Measurements from ENCODE around the gene MGAT4B.
"Not testable (repeated sequence)": the region's sequence is repeated elsewhere in the genome, so short reads cannot be mapped to it uniquely, and the experiment has no call there.

The MGAT4B gene

DNA sequence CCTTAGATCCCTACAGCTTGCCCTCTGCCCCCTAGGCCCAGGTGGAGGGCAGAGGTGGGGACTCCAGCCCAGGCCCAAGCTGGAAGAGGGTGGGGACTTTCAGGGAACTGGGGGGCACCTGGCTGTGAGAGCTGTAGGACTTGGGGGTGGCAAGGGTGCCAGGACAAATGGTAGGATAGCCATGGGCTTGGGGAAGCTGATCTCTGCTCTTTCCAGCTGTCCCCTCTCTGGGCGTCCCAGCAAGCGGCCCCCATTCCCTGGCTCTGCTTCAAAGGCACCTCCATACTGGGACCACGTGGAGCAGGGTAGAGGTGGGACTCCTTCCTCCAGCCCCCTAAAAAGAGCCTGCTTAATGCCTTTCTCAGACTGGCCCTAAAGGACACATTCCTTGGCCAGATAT, 12.5 kb downstream of the MGAT4B start:
- DNase-seq = no peak

DNA sequence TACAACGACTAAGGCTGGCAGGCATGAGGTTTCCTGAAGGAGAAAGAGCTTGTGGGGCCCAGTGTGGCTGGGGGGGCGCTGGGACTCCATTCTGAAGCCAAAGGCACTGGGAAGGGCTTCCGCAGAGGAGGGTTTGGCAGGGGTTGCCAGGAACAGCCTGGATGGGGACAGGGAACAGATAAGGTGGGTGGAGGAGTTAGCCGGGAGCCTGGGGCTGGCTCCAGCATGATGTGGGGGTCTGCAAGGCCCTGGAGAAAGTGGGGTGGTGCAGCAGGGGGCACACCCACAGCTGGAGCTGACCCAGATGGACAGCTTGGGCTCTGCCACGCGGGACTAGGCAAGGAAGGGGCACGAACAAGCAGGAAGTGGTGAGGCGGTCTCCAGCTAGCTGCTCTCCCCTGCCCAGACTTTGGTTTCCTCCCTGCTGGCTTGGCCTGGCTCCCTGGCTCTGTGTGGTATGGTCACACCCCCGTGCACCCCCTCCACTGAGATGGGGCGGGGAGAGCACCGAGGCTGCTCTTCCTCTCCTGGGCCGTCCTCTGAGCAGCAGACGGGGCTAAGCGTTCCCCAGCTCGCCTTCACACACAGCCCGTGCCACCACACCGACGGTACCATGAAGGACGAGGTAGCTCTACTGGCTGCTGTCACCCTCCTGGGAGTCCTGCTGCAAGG, 13.1 kb downstream of the MGAT4B start, which contains the start of gene LTC4S:
Gene LTC4S, plus strand, starts transcription at position 519 of the 672 bp plus-strand sequence. Its CDS starts 95 bp downstream, at position 614.
- no peak for DNase-seq

DNA sequence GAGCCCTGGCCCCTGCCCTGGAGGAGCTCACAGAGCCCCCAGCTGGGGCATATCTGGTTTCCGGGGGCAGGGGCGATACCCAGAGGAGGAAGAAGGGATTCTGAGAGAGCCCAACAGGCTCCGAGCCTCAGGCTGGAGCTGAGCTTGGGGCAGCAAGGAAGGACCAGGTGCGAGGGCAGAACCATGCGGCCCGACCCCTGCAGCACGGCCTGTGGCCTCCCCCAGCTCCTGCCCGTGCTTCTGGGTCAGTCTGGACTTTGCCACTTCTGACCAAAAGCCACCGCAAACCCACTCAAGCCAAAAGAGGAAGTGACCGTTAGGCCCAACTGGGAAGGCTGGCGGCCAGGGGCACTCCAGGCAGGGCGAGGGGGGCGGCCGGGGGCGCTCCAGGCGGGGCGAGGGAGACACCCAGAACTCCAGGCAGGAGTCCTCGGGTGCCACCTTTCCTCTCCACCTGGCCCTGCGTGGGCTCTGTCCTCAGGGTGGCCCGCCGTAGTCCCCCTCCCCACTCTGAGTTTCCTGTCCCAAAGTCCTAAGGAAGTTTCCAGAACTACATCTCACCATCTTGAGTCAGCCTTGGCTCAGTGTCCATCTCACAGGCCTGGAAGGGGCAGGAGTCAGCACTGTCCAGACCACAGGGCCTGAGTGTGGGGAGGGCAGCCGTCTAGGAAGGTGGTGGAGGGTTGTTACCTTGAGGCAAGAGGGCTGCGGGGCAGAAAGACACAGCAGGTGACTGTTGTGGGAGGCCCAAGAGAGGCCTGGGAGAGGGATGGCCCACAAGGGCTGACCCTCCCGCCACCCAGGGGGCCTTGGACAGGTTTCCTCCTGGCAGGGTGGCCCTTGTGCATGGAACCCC, 13.8 kb downstream of the MGAT4B start:
- no peak for DNase-seq

DNA sequence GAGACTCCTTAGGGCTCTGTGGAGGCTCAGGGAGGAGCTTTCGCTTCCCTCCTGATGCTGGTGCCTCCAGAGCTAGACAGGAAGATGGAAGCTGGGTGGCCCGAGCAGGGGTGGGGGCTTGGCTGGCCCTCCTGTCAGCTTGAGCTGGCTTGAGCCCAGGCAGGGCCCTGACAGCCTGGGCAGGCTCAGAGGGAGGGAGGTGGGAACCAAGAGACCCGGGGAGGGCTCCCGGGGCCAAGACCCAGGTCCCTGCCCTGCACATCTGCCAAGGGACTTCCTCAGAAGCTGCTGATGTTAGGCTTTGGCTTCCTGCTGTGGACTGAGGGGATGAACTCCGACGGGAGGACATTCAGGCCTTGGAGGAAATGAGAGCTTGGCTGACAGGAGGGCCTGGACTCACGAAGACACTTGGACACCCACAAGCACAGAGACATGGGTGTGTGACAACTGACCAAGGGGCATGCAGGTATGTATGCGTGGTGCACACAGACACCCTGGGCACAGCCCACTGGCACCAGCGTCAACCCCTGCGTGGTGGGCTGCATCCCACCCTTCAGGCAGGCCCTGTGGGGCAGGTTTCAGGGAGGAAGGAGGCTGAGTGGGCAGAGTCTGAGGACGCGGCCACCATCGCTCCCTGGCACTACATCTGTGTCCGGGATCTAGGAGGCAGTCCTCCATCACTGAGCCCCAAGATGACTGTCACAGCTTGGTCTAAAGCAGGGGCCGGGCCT, 14.6 kb downstream of the MGAT4B start:
- no peak for DNase-seq

DNA sequence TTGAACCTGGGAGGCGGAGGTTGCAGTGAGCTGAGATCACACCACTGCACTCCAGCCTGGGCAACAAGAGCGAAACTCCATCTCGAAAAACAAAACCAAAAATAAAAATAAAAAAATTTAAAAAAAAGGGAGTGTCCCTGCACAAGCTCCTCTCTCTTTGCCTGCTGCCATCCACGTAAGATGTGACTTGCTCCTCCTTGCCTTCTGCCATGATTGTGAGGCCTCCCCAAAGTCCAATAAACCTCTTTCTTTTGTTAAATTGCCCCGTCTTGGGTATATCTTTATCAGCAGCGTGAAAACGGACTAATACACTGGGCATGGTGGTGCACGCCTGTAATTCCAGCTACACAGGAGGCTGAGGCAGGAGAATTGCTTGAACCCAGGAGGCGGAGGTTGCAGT, 17.4 kb downstream of the MGAT4B start:
- not testable (repeated sequence) for DNase-seq

DNA sequence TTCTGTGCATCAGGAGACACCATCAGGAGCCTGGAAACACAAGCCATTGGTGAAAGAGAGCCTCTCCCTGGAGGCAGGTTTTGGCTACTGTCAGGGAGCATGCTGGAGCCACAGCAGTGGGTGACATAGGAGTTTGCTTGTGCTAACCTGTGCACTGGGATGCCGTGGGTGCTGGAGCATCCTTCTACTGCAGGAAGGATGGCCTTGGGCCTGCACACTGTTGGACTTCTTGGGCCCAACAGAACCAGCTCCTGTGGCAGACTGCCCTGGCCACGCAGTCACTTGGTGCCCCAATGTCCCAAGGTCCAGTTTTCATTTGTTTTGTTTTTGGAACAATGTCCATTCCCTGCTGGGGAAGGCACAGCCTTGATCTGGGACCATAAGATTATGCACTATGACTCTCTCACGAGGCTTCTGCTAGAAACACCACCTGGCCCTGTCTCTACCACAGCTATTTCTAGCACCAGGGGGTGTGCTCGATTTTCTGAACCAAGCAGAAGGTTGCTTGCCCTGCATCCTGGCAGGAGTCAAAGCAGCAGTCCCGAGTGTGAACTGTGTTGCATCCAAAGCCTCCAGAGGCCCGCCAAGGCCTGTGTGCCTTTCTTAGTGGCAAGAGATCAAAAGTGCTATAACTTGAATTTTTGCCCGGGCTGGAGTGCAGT, 18.3 kb downstream of the MGAT4B start:
- no peak for DNase-seq

DNA sequence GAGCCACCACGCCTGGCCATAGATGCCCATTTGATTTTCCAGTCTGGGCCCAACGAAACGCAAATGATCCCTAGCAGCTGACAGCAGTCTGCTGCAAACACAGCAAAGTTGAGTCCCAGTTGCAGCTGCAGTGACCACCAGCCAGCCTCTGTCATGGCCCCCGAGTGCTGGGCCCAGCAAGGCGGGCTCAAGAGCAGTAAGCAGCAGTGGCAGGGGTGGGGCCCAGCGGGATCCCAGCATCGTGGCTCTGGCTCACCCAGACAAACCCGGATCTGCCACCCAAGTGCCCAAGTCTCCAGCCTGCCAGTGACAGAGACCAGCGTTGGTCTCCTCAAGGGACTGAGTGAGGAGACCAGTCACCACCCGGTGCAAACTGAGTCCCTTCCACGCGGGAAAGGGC, 19.8 kb downstream of the MGAT4B start:
- no peak for DNase-seq

DNA sequence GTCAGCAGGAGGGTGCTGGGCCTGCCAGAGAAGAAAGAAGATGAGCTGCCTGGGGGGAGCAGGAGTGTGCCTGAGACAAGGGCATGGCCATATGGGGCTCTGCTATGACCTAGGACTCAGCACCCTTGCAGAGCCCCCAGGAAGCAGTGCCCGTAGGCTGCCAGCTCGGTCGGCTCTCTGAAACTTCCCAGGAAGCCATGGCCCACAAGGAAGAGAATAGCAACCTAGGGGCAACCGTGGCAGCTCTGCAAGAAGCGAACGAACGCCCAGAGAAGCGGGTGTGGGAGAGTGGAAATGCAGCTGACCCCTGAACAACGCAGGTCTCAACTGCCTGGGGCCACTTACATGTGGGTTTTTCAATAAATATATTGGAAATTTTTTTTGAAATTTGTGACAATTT, 23.5 kb downstream of the MGAT4B start:
- no peak for DNase-seq

DNA sequence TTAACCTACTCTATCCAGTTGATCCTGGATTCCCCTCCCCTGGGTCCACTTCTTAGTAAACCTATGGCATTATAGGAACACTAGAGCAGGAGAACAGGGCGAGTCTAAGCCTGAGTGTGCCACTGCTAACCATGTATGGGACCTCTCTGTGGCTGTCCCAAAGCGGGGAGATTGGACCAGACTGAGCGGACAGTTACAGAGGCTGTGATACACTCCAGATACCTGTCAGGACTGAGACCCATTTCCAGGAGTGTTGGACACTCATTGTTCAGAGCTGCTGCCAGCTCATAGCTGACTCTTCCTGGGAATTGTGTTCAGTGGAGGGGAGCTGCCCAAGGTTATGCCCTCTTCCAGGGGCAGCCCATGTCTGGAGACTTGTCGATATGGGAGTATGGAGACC, 24.8 kb downstream of the MGAT4B start:
- DNase-seq = no peak

DNA sequence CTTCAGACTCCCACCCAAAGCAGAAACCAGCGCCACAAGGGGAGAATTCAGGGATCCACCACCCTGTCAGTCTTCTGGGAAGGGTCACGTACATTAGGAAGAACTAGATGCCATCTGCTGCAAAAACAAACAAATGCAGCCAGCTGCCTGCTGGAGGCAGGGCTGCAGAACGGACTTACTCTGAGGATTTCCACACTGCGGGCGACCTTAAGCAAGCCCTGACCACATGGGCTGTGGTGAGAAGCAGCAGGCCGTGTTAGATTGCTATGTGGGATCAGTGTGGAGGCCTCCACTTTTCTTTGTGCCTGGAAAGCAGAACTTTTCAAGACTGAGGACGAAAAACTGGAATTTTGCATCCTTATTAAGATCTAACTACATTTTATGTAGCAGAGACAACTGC, 26.3 kb downstream of the MGAT4B start:
- DNase-seq = no peak

DNA sequence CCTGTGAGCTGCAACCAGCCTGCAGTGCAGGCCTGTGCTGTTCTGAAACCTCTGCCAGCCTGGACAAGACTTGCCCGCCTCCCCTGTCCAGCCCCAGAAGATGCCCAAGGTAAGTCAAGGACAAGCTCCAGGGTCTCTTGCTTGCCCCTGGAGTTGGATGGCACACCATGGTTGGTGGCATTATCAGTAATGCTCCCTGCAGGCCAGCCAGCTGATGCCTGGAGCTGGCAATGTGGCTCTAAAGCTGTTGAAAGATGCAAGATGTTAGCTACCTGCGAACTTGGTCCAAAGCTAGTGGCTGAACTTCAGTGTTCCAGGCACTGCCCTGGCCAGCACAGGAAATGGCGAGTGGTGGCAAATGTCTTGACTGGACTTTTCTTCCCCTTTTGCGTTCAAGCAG, 26.8 kb downstream of the MGAT4B start:
- no peak for DNase-seq

DNA sequence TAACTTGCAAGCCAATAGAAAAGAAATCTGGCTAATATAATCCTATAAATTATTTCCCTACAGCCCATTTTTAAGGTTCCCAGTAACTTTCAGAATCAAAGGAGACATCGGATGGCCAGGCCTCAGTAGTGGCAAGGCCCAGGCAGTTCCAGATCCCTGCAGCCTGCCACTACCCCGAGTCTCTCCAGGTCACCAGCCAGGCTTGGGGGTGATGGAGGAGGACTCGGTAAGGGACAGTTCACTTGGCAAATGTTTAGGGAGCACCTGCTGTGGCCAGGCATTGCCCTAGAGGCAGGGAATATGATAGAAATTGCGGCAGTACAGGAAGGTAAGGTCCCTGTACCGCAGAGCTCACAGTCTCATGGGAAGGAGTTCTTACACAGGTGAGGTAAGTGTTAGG, 28.1 kb downstream of the MGAT4B start:
- DNase-seq = no peak

DNA sequence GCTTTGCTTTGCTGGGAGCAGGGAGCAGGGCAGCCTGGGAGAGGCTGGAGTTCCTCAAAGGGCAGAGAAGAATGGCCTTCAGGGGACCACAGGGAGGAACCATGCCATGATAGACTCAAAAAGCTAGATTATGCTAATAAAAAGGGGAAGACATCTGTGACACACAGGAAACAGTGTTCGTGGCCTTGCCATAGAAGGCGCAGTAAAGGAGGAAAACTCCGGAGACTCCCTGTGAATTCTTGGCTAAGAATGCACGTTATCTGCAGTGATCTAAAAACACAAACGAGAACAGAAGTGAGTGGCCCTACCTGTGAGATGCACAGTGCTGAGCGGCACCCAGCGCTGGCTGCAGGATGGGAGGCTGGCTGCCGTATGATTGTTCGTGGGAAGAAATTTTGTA, 28.8 kb downstream of the MGAT4B start:
- DNase-seq = no peak

DNA sequence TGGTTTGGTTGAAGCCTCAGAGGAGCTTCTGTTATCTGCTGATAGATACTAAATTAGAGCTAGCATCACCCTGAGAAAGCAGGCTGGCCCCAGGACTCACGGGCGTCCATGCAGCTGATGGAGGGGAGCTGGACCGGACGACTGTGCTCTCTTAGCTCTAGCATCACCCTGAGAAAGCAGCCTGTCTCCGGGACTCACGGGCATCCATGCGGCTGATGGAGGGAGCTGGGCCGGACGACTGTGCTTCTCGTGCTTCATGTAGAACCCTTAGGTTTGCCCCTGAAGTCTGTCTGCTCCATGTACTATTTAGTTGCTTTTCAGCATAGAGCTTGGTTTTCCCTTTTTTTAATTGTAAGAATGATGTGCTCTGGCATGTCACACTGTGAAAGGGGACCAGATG, 29.2 kb downstream of the MGAT4B start:
- no peak for DNase-seq

DNA sequence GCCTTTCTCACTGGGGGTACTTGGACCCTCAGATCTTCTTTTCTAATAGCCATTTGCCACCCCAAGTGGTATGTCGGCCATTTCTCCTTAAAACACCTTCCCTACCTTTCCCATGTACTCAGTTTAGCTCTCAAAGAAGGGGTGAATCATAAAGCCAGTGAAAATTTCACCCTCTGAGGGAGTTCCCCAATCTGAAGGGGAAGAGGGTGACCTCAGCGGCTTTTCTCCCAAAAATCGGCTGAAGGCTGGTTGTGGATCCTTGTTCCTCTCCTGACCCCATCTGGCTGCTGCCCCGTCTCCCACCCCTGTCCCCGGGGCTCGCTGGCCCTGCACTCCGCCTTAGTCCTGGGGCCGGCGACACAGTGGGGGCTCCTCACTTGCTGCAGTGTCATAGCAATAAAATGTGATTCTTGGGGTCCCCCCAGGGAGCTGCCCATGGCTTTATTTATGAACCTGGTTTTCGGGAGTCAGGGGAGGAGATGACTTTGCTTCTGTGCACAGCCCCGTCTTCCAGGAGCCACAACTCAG, 30.2 kb downstream of the MGAT4B start:
- no peak for DNase-seq

DNA sequence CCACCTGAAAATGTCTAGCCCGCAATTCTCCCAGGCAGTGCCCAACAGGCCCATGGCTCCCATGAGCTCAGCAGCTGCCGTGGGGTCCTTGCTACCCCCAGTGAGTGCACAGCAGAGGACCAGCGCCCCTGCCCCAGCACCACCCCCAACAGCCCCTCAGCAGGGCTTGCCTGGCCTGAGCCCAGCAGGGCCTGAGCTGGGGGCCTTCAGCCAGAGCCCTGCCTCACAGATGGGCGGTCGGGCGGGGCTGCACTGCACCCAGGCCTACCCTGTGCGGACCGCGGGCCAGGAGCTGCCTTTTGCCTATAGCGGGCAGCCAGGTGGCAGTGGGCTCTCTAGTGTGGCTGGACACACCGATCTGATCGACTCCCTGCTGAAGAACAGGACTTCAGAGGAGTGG, 32.2 kb downstream of the MGAT4B start:
- DNase-seq = no peak

DNA sequence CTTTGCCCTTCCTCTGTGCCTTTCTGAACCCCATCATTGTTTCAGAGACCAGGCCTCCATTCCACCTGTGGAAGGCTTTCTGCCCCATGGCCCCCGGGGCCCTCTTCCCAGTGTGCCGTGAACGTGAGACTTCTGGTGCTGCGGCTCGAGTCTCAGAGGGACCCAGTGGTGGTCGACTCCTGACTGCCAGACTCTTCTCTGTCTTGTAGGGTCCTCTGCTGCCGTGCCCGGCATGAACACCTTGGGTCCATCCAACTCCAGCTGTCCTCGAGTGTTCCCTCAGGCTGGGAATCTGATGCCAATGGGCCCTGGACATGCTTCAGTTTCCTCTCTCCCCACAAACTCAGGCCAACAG, 33.0 kb downstream of the MGAT4B start:
- DNase-seq = no peak

DNA sequence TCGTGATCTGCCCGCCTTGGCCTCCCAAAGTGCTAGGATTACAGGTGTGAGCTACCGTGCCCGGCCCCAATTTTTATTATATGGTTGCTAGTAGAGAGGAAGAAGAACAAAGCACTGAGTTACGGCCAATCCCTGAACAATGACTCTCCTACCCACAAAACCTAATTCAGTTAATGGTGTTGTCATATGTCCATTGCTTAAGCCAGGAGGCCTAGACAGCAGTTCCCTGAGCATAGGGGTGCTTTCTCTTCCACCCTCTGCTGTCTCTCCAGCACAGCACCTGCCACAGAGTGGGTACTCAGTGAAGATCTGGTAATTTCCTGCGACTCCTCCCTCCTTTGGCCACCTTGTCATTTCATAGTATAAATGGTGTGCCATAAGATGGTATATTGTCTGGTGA, 34.3 kb downstream of the MGAT4B start:
- no peak for DNase-seq

DNA sequence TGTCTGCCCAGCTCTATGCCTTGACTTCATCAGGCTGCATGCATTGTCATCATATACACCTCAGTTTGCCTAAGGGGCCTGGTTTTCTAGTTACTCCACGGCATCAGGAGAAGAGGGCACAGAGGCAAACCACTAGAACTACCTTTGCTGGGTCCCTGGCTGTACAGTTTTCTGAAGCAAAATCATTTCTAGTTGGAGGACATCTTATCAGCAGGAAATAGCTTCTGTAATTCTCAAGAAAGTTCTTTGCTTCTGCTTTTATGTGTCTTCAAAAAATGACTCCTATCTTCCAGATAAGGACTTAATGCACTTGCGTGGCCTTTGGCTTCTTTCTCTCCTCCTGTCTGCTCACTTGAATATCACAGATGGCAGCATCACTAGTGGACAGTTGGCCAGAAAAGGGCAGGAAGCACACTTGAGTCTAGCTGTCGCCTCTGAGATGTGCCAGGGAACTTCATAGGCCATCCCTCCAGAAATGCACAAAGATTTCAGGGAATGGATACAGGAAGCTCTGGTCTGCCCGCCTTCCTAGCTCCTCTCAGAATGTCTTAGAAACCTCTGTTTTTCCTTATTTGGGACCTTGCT, 35.3 kb downstream of the MGAT4B start:
- no peak for DNase-seq

DNA sequence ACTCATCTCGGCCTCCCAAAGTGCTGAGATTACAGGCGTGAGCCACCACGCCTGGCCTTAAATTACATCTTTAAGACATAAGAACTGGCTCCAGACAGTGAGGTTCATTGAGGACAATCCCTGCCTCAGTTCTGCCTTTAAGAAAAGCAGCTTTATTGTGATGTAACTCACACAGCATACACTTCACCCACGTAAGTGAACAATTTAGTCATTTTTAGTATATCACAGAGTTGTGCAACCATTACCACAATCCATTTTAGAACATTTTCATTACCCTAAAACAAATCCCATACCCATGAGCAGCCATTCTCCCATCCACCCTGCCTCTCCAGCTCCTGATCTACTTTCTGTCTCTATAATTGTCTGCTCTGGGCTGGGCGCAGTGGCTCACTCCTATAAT, 36.9 kb downstream of the MGAT4B start:
- DNase-seq = no peak

DNA sequence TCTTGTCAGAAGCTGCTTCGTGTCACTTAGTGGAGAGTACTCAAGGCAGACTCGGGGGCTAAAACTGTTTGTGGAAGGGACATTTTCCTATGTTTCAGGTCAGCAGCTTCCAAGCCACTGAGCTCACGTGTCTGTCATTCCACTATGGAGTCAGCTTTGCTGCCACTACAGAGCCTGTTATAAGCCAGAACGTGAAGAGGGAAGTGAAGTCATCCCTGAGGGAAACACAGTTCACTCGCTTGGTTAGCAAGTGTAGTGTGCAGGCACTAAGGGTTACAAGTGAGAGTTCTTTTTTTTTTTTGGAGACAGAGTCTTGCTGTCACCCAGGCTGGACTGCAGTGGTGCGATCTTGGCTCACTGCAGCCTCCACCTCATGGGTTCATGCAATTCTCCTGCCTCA, 37.4 kb downstream of the MGAT4B start:
- DNase-seq = no peak

DNA sequence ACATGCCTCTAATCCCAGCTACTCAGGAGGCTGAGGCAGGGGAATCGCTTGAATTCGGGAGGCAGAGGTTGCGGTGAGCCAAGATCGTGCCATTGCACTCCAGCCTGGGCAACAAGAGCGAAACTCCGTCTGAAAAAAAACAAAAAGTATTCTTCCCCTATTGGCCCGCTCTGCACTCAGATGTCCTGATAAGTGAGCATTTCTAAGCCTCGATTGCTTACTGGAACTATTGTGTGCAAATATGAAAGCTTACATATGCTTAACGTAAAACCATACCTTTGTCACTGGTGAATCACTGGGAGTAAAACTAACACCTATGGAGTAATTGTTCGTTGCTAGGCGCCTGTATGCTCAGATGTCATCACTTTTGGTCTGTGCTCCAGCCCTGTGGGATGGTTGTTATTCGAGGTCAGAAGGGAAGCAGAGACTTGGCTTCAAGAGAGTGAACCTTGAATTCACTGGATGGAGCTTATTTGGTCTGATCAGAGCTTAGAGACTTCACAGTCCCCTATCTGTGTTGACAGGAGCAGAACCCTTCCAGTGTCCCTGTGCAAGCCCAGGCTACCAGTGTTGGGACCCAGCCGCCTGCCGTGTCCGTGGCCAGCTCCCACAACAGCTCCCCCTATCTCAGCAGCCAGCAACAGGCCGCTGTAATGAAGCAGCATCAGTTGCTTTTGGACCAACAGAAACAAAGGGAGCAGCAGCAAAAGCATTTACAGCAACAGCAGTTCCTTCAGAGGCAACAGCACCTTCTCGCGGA, 38.2 kb downstream of the MGAT4B start:
- no peak for DNase-seq

Measured in NCI-H510A (cell line).